Cardiac fibroblast (primary cell): ENCODE results near the gene FNDC3B.

Source experiments
- DNase-seq, 2 donors: peaks; one replicate each; pipeline versions ENCODE4 v3.0.0 to v3.0.0-alpha.2; 2010; ENCODE audit warnings: low read depth in 2 of 2
- H3K4me3 ChIP-seq, 2 donors: replicated peaks in 1 of 2; 1 replicate in 1 of 2; 2 replicates in 1 of 2; pipeline ENCODE4 v1.5.1; 2011; ENCODE audit warnings: low read depth in 2 of 2, low read length in 2 of 2, mild to moderate bottlenecking in 2 of 2, moderate library complexity in 1 of 2
- TF ChIP-seq, protein P1 (sequence below): IDR thresholded peaks from one replicate; pipeline ENCODE4 v1.5.1; 2011; ENCODE audit warnings: low read depth, mild to moderate bottlenecking, low read length, inconsistent platforms

Gene FNDC3B

DNA sequence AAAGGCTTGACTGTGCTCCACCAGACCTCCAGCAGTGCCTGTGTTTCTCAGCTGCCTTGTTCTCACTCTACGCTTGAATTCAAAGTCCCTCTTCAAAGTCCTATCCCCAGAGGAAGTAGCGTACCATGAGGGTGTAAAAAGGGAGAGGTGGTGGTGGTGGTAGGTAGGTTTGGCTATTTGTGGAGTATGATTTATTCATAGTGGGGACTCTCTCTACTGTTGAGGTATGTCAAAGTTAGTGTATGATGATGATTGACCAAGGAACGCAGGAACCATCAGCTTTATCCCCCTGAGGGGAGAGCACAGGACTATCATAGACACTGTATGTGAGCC lies 271.0 kb downstream of the FNDC3B start:
- no peak for DNase-seq
- no peak overlapping the region for H3K4me3 ChIP-seq
- TF ChIP-seq, protein P1, sequence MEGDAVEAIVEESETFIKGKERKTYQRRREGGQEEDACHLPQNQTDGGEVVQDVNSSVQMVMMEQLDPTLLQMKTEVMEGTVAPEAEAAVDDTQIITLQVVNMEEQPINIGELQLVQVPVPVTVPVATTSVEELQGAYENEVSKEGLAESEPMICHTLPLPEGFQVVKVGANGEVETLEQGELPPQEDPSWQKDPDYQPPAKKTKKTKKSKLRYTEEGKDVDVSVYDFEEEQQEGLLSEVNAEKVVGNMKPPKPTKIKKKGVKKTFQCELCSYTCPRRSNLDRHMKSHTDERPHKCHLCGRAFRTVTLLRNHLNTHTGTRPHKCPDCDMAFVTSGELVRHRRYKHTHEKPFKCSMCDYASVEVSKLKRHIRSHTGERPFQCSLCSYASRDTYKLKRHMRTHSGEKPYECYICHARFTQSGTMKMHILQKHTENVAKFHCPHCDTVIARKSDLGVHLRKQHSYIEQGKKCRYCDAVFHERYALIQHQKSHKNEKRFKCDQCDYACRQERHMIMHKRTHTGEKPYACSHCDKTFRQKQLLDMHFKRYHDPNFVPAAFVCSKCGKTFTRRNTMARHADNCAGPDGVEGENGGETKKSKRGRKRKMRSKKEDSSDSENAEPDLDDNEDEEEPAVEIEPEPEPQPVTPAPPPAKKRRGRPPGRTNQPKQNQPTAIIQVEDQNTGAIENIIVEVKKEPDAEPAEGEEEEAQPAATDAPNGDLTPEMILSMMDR = no peak

DNA sequence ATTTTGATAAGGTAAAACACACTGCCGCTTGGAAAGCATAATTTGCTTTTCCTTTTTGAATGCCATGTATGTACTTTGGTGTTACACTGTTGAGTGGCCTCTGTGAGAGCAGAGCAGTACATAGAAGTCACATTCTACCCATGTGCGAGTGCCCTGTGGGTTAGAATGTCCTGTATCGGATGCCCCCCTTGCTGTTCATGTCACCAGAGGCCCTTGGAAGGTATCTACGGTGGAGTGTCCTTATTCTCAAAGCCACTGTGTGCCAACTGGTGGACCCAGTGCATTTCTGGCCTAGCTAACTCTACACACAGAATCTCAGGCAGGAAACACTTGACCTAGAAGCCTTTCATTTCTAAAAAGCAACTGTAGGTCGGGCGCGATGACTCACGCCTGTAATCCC lies 271.8 kb downstream of the FNDC3B start:
- no peak overlapping the region for H3K4me3 ChIP-seq
- TF ChIP-seq, protein P1 = no peak
- no peak for DNase-seq

GRCh38 chr3:172312001-172312400 lies 272.6 kb downstream of the FNDC3B start:
- peak in 1 of 2 donors; percentile 53 for DNase-seq
- TF ChIP-seq, protein P1 = no peak
- H3K4me3 ChIP-seq = no peak overlapping the region

DNA sequence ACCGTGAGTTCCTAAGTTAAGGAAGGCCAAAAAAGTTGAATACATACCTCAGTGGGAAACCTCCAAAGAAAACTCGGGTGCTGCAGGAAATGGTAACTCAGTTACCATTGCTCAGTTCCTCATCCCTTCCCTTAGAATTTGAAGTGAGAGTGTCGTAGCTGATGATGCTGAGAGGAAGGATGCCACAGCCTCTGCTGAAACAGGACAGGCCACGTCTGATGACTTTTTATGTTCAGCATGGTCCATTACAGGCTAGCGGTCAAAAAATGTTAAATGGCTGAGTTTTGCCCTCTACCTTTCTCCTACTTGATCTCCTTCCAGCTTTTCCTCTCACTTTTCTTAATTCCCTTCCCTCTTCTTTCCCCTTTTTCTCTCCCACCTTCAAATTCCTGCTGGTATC lies 273.3 kb downstream of the FNDC3B start:
- no peak for DNase-seq
- TF ChIP-seq, protein P1 = no peak
- H3K4me3 ChIP-seq = no peak overlapping the region

DNA sequence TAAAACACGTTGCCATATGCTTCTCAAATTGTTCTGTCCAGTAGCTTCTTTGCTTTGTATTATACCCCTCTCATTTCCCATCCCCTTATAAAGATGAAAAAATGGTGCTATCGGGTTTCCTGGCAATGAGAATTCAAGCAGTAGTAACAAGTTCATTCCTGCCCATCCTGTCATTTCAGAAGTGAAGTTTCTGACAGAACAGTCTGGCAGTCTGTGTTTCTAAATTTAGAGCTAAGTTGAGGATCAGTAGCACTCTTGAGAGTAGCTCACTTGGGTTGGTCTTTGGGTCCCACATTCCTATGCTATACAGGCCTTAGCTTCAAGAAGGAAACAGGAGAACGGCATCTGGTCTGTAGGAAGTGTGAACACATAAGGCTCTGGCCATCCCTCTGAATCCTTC lies 274.3 kb downstream of the FNDC3B start:
- DNase-seq = peak in 1 of 2 donors; percentile 12
- TF ChIP-seq, protein P1 = no peak
- no peak overlapping the region for H3K4me3 ChIP-seq

- no peak overlapping the region for H3K4me3 ChIP-seq
- TF ChIP-seq, protein P1 = no peak
- no peak for DNase-seq
These were observed 275.3 kb downstream of the FNDC3B start for GRCh38 chr3:172314591-172315160.
